CD4-positive, alpha-beta memory T cell (primary cell): Measurements from ENCODE around the gene PITX3. TPM values are rescaled to one million over a fixed set of nuclear protein-coding genes. Genes with fewer than 3 reads are reported as not detected.

Source experiments
- CTCF ChIA-PET: fragments of 350-600 bp; sonication (Branson Sonifier 250); formaldehyde crosslinking; loops from one replicate; lab custom pipeline; 2021; ENCODE audit warnings: inconsistent platforms; ENCODE audit not compliant: partially characterized antibody; lab: Charles Lee
- POLR2A ChIA-PET: fragments of 350-600 bp; sonication (Branson Sonifier 250); formaldehyde crosslinking; loops from one replicate; lab custom pipeline; 2021; ENCODE audit not compliant: partially characterized antibody; lab: Charles Lee
- DNase-seq, 5 donors: peaks; one replicate each; pipeline versions ENCODE4 v3.0.0 to v3.0.0-alpha.2; 2020 to 2022; ENCODE audit warnings: mixed read lengths in 1 of 5
- H3K27ac ChIP-seq: one replicate; pipeline ENCODE4 v1.7.0; 2013; ENCODE audit warnings: low read depth, low read length
- H3K27me3 ChIP-seq: 2 replicates; pipeline ENCODE4 v1.7.0; 2013; ENCODE audit warnings: mild to moderate bottlenecking, low read length, moderate library complexity; ENCODE audit not compliant: insufficient read depth
- H3K36me3 ChIP-seq: 2 replicates; pipeline ENCODE4 v1.7.0; 2013; ENCODE audit warnings: mild to moderate bottlenecking, low read length, moderate library complexity; ENCODE audit not compliant: insufficient read depth
- H3K4me1 ChIP-seq: 2 replicates; pipeline ENCODE4 v1.7.0; 2013; ENCODE audit warnings: mild to moderate bottlenecking, low read length, moderate library complexity; ENCODE audit not compliant: insufficient read depth
- H3K4me3 ChIP-seq, 2 donors: one replicate each; pipeline ENCODE4 v1.7.0; 2013; ENCODE audit warnings: low read length in 2 of 2, mild to moderate bottlenecking in 1 of 2
- H3K9me3 ChIP-seq, 2 donors: one replicate each; pipeline ENCODE4 v1.7.0; 2013; ENCODE audit warnings: low read length in 2 of 2, control low read depth in 1 of 2; ENCODE audit not compliant: control insufficient read depth in 1 of 2
- H3K27ac Mint-ChIP-seq, 7 donors: one replicate each; pipeline ENCODE4 v1.8.0; 2020 to 2021; ENCODE audit warnings: mixed read lengths in 7 of 7, mild to moderate bottlenecking in 6 of 7, inconsistent platforms in 3 of 7, moderate library complexity in 3 of 7
- H3K27me3 Mint-ChIP-seq, 2 donors: one replicate each; pipeline ENCODE4 v1.8.0; 2020 to 2021; ENCODE audit warnings: mixed read lengths in 2 of 2
- H3K36me3 Mint-ChIP-seq, 2 donors: one replicate each; pipeline ENCODE4 v1.8.0; 2020 to 2021; ENCODE audit warnings: mixed read lengths in 2 of 2, inconsistent platforms in 1 of 2, mild to moderate bottlenecking in 1 of 2
- H3K4me1 Mint-ChIP-seq, 4 donors: one replicate each; pipeline ENCODE4 v1.8.0; 2020 to 2021; ENCODE audit warnings: mixed read lengths in 4 of 4, mild to moderate bottlenecking in 1 of 4
- H3K4me3 Mint-ChIP-seq, 8 donors: one replicate each; pipeline ENCODE4 v1.8.0; 2020 to 2021; ENCODE audit warnings: mixed read lengths in 8 of 8, mild to moderate bottlenecking in 7 of 8, moderate library complexity in 6 of 8, inconsistent platforms in 3 of 8
- H3K9me3 Mint-ChIP-seq, 8 donors: one replicate each; pipeline ENCODE4 v1.8.0; 2020 to 2021; ENCODE audit warnings: mixed read lengths in 8 of 8, mild to moderate bottlenecking in 5 of 8, inconsistent platforms in 3 of 8, moderate library complexity in 1 of 8
- intact Hi-C: fragments of 100-400 bp; cut with micrococcal nuclease; formaldehyde crosslinking; loops from one replicate; pipeline ENCODE4 v1.15.1; 2023
- polyA plus RNA-seq, 2 donors: library from polyadenylated mRNA; unstranded; fragments of 300-500 nt; fragmentation: Illumina TruSeq; gene quantifications; one replicate each; pipeline ENCODE4 v1.2.3, GENCODE V29; 2021
- total RNA-seq, 2 experiments: library from RNA; stranded (reverse); gene quantifications; one replicate each; pipeline ENCODE4 v1.2.3, GENCODE V29; 2021

The PITX3 gene
- total RNA-seq, result not detected
- polyA plus RNA-seq, result not detected

DNA sequence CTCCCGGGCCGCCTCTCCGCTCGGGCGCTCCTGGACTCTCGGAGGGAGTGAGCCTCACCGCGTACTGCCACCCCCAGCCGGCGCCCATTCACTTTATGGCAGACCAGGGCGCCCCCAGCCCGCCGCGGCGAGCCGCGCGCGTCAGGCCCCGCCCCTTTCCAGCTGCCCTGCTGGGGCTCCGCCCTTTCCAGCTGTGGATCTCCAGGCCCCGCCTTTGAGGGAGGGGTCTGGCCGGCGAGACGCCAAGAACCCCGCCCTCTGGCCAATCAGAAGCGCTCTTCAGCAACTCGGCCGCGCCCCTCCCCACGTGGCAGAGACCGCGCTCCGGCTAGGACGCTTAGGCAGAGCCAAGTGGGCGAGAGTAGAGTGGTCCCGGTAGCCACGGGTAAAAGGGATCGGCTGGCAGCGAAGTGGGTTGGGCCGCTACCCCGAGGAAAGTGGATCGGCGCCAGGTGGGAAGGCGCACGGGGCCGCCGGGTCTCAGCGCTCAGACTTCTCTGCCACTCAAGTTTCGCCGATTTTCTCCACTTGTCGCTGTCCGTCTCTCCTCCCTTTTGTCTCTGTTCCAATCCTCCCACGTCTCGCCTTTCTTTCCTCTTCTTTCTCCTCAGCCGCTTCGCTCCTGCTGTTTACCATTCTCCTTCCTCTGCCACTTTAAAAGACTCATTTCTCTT is at the start of gene PITX3:
Gene PITX3, minus strand, starts transcription at position 69 of the 674 bp plus-strand sequence. CDS start 9,432 bp downstream, outside the sequence.
- H3K27ac ChIP-seq, result no peak within 1 kb of the TSS
- H3K4me1 ChIP-seq, result peaks cover 33% of the 10 kb centered on the region
- peaks cover 6% of the 10 kb centered on the region for H3K27me3 ChIP-seq
- Mint-ChIP-seq H3K4me1 (peaks cover 23 to 40% (median 27%) of the 10 kb centered on the region in 4 donors), H3K4me3 (peak within 1 kb of the TSS; percentile 81 to 92 (median 88)), H3K27ac (peak within 1 kb of the TSS in 5 of 7 donors; percentile 1 to 90 (median 56)), H3K36me3 (peaks cover 0 to 5% of the 10 kb centered on the region in 2 donors), H3K9me3 (no peaks in the 10 kb centered on the region), H3K27me3 (peaks cover 3 to 16% of the 10 kb centered on the region in 2 donors)
- peak; percentile 84 to 90 (median 88) for DNase-seq
- H3K9me3 ChIP-seq, result no peaks in the 10 kb centered on the region
- POLR2A ChIA-PET, result interaction anchor here (0.9 to 2.0 kb wide), 4 partner anchors 10 to 16 kb away, joined by 3 to 10 read pairs (median 4); partner anchors contain the start of gene ELOVL3
- H3K36me3 ChIP-seq, result no peaks in the 10 kb centered on the region
- peak within 1 kb of the TSS; percentile 27 to 57 for H3K4me3 ChIP-seq
- CTCF ChIA-PET, result interaction anchor here (3.1 to 24.6 kb wide), 2 partner anchors 11 to 110 kb away, joined by 32 to 549 read pairs; no protein-coding TSS in a partner anchor
- intact Hi-C loops, result loop anchor here (1.0 kb wide), 1 partner anchor 10 kb away; no protein-coding TSS in a partner anchor

DNA sequence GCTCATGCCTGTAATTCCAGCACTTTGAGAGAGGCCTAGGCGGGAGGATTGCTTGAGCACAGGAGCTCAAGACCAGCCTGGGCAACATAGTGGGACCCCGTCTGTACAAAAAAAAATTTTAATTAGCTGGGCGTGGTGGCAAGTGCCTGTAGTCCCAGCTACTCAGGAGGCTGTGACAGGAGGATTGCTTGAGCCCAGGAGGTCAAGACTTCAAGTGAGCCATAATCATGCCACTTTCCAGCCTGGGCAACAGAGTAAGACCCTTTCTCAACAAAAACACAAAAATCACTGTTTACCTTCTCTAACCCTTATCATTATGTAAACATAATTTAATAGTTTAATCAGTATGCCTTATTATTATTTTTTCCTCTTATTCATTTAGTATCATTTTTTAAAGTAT is 48.5 kb upstream of the PITX3 start:
- no peak for DNase-seq
- no peaks in the 10 kb centered on the region for H3K27me3 Mint-ChIP-seq
- H3K36me3 Mint-ChIP-seq, result peaks cover 12 to 40% of the 10 kb centered on the region in 2 donors
- intact Hi-C loops, result no loop called here
- H3K27me3 ChIP-seq, result no peaks in the 10 kb centered on the region
- no peaks in the 10 kb centered on the region for H3K9me3 ChIP-seq
- H3K27ac Mint-ChIP-seq, result peak overlapping the region in 1 of 7 donors; percentile 7
- peaks cover 16 to 35% (median 23%) of the 10 kb centered on the region in 4 donors for H3K4me1 Mint-ChIP-seq
- no peak overlapping the region for H3K4me3 ChIP-seq
- no peaks in the 10 kb centered on the region for H3K36me3 ChIP-seq
- H3K27ac ChIP-seq, result no peak overlapping the region
- ChIA-PET POLR2A (no interaction called here), CTCF (interaction anchor here (0.6 kb wide), 1 partner anchor 59 kb away, joined by 3 read pairs; no protein-coding TSS in a partner anchor)
- H3K4me3 Mint-ChIP-seq, result no peak overlapping the region
- peaks cover 2% of the 10 kb centered on the region for H3K4me1 ChIP-seq
- H3K9me3 Mint-ChIP-seq, result no peaks in the 10 kb centered on the region

DNA sequence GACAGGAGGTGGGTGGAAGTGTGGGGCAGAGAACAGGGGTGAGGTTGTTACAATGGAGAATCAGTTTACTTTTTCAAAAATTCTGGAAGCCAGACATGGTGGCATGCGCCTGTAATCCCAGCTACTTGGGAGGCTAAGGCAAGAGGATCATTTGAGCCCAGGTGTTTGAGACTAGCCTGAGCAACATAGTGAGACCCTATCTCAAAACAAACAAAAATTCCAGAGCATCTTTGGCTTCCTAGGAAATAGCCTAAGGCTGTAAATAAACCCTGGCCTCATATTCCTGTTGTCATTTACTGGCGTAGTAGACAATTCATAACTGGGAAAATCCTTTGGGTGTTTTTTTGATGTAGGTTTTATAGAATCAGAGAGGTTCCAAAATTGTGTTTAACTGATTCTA is 48.0 kb upstream of the PITX3 start:
- Mint-ChIP-seq H3K36me3 (peaks cover 11 to 39% of the 10 kb centered on the region in 2 donors), H3K9me3 (no peaks in the 10 kb centered on the region), H3K4me3 (no peak overlapping the region), H3K27ac (peak overlapping the region in 1 of 7 donors; percentile 23), H3K4me1 (peaks cover 17 to 40% (median 26%) of the 10 kb centered on the region in 4 donors), H3K27me3 (no peaks in the 10 kb centered on the region)
- CTCF ChIA-PET, result interaction anchor here (0.6 to 1.6 kb wide), 3 partner anchors 17 to 59 kb away, joined by 3 read pairs; no protein-coding TSS in a partner anchor
- Histone ChIP-seq H3K4me1 (peaks cover 7% of the 10 kb centered on the region), H3K4me3 (no peak overlapping the region), H3K36me3 (no peaks in the 10 kb centered on the region), H3K9me3 (no peaks in the 10 kb centered on the region), H3K27me3 (no peaks in the 10 kb centered on the region), H3K27ac (no peak overlapping the region)
- POLR2A ChIA-PET, result no interaction called here
- intact Hi-C loops, result no loop called here
- no peak for DNase-seq

DNA sequence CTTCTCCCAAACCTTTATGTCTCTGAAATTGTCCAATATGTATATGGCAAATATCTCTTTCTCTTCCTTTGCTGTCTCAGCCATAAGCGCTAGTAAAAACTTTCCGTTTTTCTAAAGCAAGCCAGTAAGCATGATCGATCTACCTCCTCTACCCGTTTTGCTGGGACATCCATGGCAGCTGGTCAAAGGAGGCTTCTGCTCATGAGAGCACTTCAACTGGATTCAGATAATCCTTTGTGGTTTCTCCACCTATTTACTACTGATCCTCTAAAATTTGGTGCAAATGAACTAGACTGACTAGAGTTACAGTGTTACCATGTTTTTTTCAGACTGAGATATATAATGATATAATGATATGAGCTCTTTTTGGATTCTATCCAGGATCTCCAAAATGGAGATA is 46.7 kb upstream of the PITX3 start:
- Histone ChIP-seq H3K4me1 (peaks cover 20% of the 10 kb centered on the region), H3K27ac (no peak overlapping the region), H3K27me3 (no peaks in the 10 kb centered on the region), H3K4me3 (no peak overlapping the region), H3K36me3 (no peaks in the 10 kb centered on the region), H3K9me3 (no peaks in the 10 kb centered on the region)
- CTCF ChIA-PET, result interaction anchor here (1.6 kb wide), 1 partner anchor 16 kb away, joined by 3 read pairs; no protein-coding TSS in a partner anchor
- Mint-ChIP-seq H3K4me3 (no peak overlapping the region), H3K4me1 (peaks cover 30 to 54% (median 39%) of the 10 kb centered on the region in 4 donors), H3K27ac (peak overlapping the region in 1 of 7 donors; percentile 76), H3K36me3 (peaks cover 11 to 44% of the 10 kb centered on the region in 2 donors), H3K9me3 (no peaks in the 10 kb centered on the region), H3K27me3 (no peaks in the 10 kb centered on the region)
- intact Hi-C loops, result no loop called here
- POLR2A ChIA-PET, result no interaction called here
- no peak for DNase-seq

DNA sequence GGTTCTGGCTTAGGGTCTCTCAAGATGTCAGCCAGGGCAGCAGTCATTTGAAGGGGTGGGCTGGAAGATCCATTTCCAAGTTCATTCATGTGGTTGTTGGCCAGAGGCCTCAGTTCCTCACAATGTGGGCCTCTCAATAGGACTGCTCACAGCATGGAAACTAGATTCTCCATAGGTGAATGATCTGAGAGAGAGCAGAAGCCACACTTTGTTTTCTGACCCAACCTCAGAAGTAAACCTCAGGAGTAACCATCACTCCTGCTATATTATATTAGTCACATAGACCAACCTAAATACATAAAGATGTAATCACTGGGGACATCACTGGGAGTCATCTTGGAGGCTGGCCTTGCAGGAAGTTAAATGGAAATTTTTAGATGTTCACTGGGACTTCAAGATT is 46.2 kb upstream of the PITX3 start:
- Histone ChIP-seq H3K27ac (no peak overlapping the region), H3K4me3 (no peak overlapping the region), H3K9me3 (no peaks in the 10 kb centered on the region), H3K4me1 (peaks cover 25% of the 10 kb centered on the region), H3K27me3 (no peaks in the 10 kb centered on the region), H3K36me3 (no peaks in the 10 kb centered on the region)
- intact Hi-C loops, result no loop called here
- Mint-ChIP-seq H3K4me3 (no peak overlapping the region), H3K4me1 (peaks cover 34 to 58% (median 43%) of the 10 kb centered on the region in 4 donors), H3K27me3 (no peaks in the 10 kb centered on the region), H3K9me3 (no peaks in the 10 kb centered on the region), H3K36me3 (peaks cover 11 to 46% of the 10 kb centered on the region in 2 donors), H3K27ac (no peak overlapping the region)
- no peak for DNase-seq
- POLR2A ChIA-PET, result no interaction called here
- CTCF ChIA-PET, result interaction anchor here (1.6 kb wide), 1 partner anchor 15 kb away, joined by 3 read pairs; no protein-coding TSS in a partner anchor

GRCh38 chr10:102286216-102286615 is 44.9 kb upstream of the PITX3 start:
- H3K27me3 ChIP-seq, result no peaks in the 10 kb centered on the region
- H3K4me1 ChIP-seq, result peaks cover 29% of the 10 kb centered on the region
- H3K27me3 Mint-ChIP-seq, result no peaks in the 10 kb centered on the region
- CTCF ChIA-PET, result interaction anchor here (1.5 kb wide), 1 partner anchor 67 kb away, joined by 5 read pairs; no protein-coding TSS in a partner anchor
- no peaks in the 10 kb centered on the region for H3K9me3 ChIP-seq
- no peaks in the 10 kb centered on the region for H3K36me3 ChIP-seq
- H3K27ac ChIP-seq, result no peak overlapping the region
- H3K36me3 Mint-ChIP-seq, result peaks cover 11 to 46% of the 10 kb centered on the region in 2 donors
- no peak for DNase-seq
- H3K4me3 Mint-ChIP-seq, result no peak overlapping the region
- H3K4me1 Mint-ChIP-seq, result peaks cover 34 to 57% (median 45%) of the 10 kb centered on the region in 4 donors
- no peak overlapping the region for H3K27ac Mint-ChIP-seq
- intact Hi-C loops, result no loop called here
- no peaks in the 10 kb centered on the region for H3K9me3 Mint-ChIP-seq
- no peak overlapping the region for H3K4me3 ChIP-seq
- POLR2A ChIA-PET, result no interaction called here

GRCh38 chr10:102285133-102285532 is 43.8 kb upstream of the PITX3 start:
- Mint-ChIP-seq H3K36me3 (peaks cover 11 to 45% of the 10 kb centered on the region in 2 donors), H3K4me1 (peaks cover 44 to 63% (median 50%) of the 10 kb centered on the region in 4 donors), H3K27ac (peak overlapping the region in 3 of 7 donors; percentile 15 to 38 (median 32)), H3K27me3 (no peaks in the 10 kb centered on the region), H3K4me3 (no peak overlapping the region), H3K9me3 (no peaks in the 10 kb centered on the region)
- DNase-seq, result no peak
- Histone ChIP-seq H3K27ac (no peak overlapping the region), H3K36me3 (no peaks in the 10 kb centered on the region), H3K9me3 (no peaks in the 10 kb centered on the region), H3K27me3 (no peaks in the 10 kb centered on the region), H3K4me1 (peaks cover 39% of the 10 kb centered on the region), H3K4me3 (no peak overlapping the region)
- CTCF ChIA-PET, result interaction anchor here (1.5 to 1.7 kb wide), 2 partner anchors 12 to 68 kb away, joined by 3 to 5 read pairs; no protein-coding TSS in a partner anchor
- intact Hi-C loops, result no loop called here
- POLR2A ChIA-PET, result no interaction called here
